GM12874 (cell line): ENCODE measurements around the gene LAPTM5.

ENCODE experiments used
- TF ChIP-seq, protein P1 (sequence below): IDR thresholded peaks from 2 replicates; pipeline ENCODE4 v1.5.1; 2011; ENCODE audit warnings: low read depth, mild to moderate bottlenecking, control low read depth, low read length, moderate library complexity; ENCODE audit not compliant: insufficient read depth

LAPTM5 gene

DNA sequence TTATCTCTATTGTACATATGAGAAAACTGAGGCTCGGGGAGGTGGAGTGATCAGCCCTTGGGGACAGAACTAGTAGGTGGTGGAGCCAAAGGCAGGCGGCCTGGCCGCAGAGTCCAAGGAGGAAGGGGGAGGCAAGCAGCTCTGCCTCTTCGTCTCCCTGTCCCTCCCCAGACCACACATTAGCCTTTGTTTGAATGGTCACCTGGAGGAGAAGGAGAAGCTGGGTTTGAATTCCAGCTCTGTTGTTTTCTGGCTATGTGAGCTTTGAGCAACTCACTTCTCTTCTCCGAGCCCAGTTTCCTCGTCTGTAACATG lies 21.4 kb upstream of the LAPTM5 start:
- TF ChIP-seq, protein P1, sequence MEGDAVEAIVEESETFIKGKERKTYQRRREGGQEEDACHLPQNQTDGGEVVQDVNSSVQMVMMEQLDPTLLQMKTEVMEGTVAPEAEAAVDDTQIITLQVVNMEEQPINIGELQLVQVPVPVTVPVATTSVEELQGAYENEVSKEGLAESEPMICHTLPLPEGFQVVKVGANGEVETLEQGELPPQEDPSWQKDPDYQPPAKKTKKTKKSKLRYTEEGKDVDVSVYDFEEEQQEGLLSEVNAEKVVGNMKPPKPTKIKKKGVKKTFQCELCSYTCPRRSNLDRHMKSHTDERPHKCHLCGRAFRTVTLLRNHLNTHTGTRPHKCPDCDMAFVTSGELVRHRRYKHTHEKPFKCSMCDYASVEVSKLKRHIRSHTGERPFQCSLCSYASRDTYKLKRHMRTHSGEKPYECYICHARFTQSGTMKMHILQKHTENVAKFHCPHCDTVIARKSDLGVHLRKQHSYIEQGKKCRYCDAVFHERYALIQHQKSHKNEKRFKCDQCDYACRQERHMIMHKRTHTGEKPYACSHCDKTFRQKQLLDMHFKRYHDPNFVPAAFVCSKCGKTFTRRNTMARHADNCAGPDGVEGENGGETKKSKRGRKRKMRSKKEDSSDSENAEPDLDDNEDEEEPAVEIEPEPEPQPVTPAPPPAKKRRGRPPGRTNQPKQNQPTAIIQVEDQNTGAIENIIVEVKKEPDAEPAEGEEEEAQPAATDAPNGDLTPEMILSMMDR, result no peak

- TF ChIP-seq, protein P1, result no peak
Observed at GRCh38 chr1:30778154-30778978, 20.8 kb upstream of the LAPTM5 start.

- TF ChIP-seq, protein P1, result 0 out of 2 replicates have a peak, but pooled peaks have one; percentile 8
Observed at GRCh38 chr1:30777904-30778153, 20.3 kb upstream of the LAPTM5 start.

DNA sequence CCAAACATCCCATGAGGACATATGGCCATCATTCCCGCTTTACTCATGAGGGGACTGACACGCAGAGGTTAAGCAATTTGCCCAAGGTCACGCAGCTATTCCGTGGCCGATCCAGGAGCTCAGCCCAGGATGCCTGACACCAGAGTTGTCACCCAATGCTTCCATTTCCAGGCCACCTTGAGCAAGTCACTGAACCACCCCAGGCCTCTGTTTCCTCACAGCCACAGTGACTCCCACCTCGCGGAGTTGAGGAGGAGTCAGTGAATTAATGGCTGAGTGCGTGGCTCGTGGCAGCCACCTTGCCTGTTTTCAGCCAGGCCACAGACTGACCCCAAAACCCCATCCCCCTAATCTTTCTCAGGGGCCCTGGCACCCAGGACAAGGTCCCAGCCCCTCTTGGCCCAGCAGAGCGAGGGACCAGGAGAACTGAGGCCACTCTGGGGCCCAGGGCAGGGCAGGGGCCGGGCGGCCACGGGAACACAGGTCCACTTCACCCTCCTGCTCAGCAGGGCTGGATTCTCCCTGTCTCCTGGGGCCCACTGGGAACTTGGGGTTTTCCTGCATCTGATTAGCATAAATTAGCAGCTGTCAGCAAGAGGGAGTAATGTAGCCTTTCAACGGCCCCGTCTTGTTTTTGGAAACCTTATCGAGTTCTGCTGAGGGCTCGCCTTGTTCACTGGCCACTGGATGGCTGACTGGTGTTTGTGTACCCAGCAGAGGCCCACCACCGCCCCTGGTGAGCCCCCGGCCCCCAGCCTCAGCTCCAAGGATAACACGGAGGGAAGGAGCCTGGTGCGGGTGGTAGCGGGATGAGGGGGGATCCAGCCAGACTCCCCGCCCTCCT lies 19.7 kb upstream of the LAPTM5 start:
- TF ChIP-seq, protein P1, result no peak

DNA sequence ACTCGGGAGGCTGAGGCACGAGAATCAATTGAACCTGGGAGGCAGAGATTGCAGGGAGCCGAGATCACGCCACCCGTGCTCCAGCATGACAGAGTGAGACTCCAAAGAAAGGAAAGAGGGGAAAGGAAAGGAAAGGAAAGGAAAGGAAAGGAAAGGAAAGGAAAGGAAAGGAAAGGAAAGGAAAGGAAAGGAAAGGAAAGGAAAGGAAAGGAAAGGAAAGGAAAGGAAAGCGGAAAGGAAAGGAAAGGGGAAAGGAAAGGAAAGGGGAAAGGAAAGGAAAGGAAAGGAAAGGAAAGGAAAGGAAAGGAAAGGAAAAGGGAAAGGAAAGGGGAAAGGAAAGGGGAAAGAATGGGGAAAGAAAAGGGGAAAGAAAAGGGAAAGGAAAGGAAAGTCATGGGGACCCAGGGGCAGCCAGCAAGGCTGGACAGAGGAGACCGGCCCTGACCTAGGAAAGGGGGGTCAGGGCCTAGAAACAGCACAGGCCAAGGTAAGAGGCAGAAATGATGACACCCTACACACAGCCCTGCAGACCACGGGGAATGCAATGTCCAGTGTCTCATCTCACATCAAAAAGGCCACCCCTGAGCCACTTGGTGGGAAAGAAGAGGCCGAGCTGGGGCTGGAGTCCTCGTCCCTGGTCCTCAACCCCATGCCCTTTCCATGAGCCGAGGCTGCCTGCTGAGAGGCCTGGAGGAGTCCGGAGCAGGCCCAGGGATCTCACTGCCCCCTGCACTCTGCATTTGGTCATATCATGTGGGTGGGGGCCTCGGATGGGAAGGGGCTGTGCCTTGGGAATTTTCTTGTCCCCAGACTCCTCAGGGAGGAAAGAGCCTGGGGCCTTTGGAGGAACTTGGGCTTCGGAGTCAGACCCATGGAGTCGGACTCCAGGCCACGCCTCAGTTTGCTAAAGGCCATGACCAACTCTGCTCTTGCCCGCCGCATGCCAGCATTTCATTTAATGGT lies 18.8 kb upstream of the LAPTM5 start:
- TF ChIP-seq, protein P1, result no peak

DNA sequence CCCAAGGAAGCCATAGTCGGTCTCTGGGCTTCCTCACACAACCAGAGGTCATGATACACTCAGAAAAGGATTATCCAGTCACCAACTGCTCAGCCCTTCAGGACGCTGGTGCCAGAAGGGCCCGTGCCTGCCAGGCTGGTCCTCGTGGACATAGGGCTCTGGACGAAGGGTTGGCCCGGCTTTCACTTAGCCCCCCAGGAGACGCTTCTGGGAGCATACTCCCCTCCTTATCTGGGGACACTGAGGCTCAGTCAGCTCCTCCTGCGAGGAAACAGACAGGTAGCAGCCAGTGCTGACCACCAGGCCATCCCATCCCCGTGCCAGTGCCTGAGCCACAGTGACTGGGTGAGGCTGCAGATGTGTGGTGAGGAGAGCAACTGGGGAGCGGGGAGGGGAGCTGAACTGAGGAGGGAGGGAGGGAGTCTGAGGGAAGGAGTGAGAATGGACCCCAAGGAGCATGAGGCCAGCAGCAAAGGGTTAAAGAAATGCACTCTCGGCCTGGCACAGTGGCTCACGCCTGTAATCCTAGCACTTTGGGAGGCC lies 17.9 kb upstream of the LAPTM5 start:
- TF ChIP-seq, protein P1, result no peak
